Esophagus squamous epithelium (tissue), 4 donors: Measurements from ENCODE around the gene ZNF608.

ENCODE experiments used
- CTCF ChIP-seq, 6 experiments: fragments of 450-650 bp in 4 of 6; fragments of 200-600 bp in 2 of 6; sonication (generic) in 2 of 6; IDR thresholded peaks; one replicate each; pipeline ENCODE4 v1.5.1; 2016 to 2019; ENCODE audit warnings: antibody characterized with exemption in 6 of 6, mild to moderate bottlenecking in 4 of 6, moderate library complexity in 4 of 6
- POLR2A ChIP-seq, 4 donors: fragments of 450-650 bp; IDR thresholded peaks; one replicate each; pipeline ENCODE4 v1.6.1; 2017; ENCODE audit warnings: antibody characterized with exemption in 4 of 4, mild to moderate bottlenecking in 4 of 4, moderate library complexity in 3 of 4

GRCh38 chr5:124700333-124700732, 46.1 kb downstream of the ZNF608 start:
- TF ChIP-seq POLR2A (IDR thresholded peaks at IDR 0.05) (no peak), CTCF (IDR thresholded peaks at IDR 0.05) (no peak)
